HG03460 (cell line): ENCODE results near the gene CENPQ.

Experiments used
- ATAC-seq: cut with Tn5 transposase; IDR thresholded peaks from one replicate; pipeline ENCODE4 v1.9.1; 2021; ENCODE audit not compliant: unreplicated experiment

The CENPQ gene

DNA sequence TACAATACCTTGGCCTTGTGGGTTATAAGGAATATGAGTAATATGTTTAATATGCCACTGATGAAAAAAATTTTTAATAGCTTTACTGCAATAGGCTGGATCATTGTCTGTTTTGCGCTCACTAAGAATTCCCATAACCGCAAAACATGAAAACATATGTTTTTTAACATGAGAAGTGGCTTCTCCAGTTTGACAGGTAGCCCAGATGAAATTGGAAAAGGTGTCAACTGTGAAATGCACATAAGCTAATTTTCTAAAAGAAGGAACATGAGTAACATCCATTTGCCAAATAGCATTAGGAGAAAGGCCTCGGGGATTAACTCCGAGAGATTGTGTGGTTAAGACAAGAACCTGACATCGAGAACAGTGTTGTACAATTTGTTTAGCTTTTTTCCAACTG lies 41.5 kb downstream of the CENPQ start:
- no peak for ATAC-seq

- no peak for ATAC-seq
Observed at GRCh38 chr6:49506569-49507111, 43.5 kb downstream of the CENPQ start.

- no peak for ATAC-seq
Observed at GRCh38 chr6:49509342-49509741, 46.2 kb downstream of the CENPQ start.

- ATAC-seq = no peak
Observed at GRCh38 chr6:49513153-49513989, 50.2 kb downstream of the CENPQ start.

- ATAC-seq = no peak
Observed at GRCh38 chr6:49514571-49515484, 51.7 kb downstream of the CENPQ start.

DNA sequence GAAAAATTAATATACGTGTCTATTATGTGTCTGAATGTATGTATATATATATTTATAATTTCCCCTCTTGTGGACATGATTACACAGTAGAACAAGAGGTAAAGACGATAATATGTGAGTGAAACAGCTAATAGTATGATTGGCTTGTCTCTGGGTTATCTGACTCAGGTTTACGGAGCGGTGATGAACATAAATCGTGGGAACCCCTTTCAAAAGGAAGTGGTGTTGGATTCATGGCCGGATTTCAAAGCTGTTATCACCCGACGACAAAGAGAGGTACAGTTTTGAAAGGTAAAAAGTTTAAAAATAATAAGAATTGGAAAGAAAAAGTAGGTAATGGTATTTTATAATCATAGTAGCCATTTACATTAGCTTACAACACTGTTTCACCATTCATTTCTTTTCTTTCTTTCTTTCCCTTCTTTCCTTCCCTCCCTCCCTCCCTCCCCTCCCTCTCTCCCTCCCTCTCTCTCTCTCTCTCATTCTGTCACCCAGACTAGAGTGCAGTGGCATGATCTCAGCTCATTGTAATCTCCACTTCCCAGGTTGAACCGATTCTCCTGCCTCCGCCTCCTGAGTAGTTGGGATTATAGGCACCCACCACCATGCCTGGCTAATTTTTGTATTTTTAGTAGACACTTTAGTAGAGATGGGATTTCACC lies 52.4 kb downstream of the CENPQ start:
- no peak for ATAC-seq

- ATAC-seq = no peak
Observed at GRCh38 chr6:49516147-49516505, 53.0 kb downstream of the CENPQ start.

GRCh38 chr6:49517919-49518318 lies 54.7 kb downstream of the CENPQ start:
- ATAC-seq = no peak

DNA sequence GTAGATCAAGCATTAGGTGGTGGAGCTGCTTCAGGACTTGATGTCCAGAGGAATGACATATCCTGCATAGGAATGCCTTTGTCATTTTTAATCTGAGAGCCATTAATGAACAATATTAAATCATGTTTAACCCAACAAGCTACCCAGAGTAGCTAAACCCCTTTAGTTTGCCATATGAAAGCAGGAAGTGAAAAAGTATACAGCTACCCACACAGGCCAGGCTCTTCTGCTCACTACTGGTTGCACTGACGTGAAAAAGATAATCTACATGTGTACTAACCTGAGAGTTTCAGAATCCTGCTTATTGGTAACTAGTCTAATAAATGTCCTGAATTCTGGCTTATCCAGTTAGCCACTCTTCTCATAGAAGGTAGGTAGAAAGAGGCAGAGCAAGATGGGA lies 56.5 kb downstream of the CENPQ start:
- ATAC-seq = peak; percentile 82

- no peak for ATAC-seq
Observed at GRCh38 chr6:49522710-49523593, 59.8 kb downstream of the CENPQ start.

DNA sequence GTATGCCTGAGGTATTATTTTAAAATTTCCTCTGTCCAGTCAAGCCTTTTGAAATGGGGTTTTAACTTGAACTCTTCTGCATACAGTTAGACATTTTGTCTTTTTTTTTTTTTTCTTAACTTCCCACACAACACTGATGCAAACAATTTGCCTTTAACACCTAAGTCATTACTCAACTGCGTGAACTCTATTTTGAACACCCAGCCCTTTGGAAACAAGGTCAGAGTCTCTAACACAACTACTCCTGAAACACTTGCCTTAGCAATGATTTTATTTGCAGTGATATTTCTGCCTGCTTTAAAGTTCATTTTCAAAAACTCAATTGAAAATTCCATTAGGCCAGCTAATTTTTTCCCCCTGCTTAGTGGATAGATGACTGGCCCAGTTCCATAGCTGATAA lies 60.7 kb downstream of the CENPQ start:
- no peak for ATAC-seq

GRCh38 chr6:49524541-49524940 lies 61.4 kb downstream of the CENPQ start:
- ATAC-seq = no peak

DNA sequence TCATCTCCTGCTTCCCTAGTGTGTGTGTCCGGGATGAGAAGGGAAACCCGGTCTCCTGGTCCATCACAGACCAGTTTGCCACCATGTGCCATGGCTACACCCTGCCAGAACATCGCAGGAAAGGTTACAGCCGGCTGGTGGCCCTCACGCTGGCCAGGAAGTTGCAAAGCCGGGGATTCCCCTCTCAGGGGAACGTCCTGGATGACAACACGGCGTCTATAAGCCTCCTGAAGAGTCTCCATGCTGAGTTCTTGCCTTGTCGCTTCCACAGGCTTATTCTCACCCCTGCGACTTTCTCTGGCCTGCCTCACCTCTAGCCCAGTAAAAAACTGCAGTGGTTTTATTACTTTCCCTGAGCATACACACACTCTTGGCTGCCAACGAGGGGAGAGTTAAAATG lies 63.4 kb downstream of the CENPQ start:
- no peak for ATAC-seq

DNA sequence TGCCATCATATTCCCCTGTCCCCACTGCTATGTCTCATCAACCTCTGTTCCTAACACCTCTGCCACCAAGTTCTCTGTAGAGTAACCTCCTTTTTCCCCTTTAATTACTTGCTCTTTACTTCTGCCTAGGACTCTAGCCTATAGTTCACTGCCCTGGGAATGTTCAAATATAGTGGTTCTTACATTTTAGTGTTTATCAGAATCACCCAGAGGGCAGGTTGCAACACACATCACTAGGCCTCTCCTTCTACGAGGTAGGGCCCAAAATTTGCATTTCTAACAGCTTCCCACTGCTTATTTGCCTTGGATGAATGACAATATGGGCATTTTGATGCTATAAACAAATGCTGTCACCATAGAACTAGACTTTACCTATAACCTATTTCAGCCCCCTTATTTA lies 64.2 kb downstream of the CENPQ start:
- ATAC-seq = no peak

- ATAC-seq = no peak
Observed at GRCh38 chr6:49528571-49528970, 65.4 kb downstream of the CENPQ start.

GRCh38 chr6:49530141-49530776 lies 67.1 kb downstream of the CENPQ start:
- ATAC-seq = no peak

GRCh38 chr6:49531774-49532569 lies 68.8 kb downstream of the CENPQ start:
- peak; percentile 90 for ATAC-seq

GRCh38 chr6:49535795-49536194 lies 72.6 kb downstream of the CENPQ start:
- ATAC-seq = no peak

GRCh38 chr6:49539102-49539501 lies 75.9 kb downstream of the CENPQ start:
- ATAC-seq = no peak
